H1 (cell line): ENCODE results near the gene PDGFRA. TPM values are rescaled to one million over a fixed set of nuclear protein-coding genes. Genes with fewer than 3 reads are reported as not detected.

Experiments
- CBX5 ChIP-seq: fragments of 300-800, 300-1000 bp; sonication (generic); IDR thresholded peaks from 2 replicates; pipeline ENCODE4 v1.7.1; 2016; ENCODE audit warnings: antibody characterized with exemption, low read length, low read depth
- HDAC2 ChIP-seq, 2 experiments: fragments of 300-600 bp in 1 of 2; sonication (generic) in 1 of 2; IDR thresholded peaks; 2 replicates each; pipeline ENCODE4 v1.6.1; 2011 to 2012; ENCODE audit warnings: low read depth in 2 of 2, low read length in 2 of 2, mild to moderate bottlenecking in 2 of 2, moderate library complexity in 2 of 2, borderline replicate concordance in 1 of 2, inconsistent platforms in 1 of 2
- JUN ChIP-seq: IDR thresholded peaks from 2 replicates; pipeline ENCODE4 v1.6.1; 2011; ENCODE audit warnings: low read depth, mild to moderate bottlenecking, improper control_type of control experiment, low read length
- MAFK ChIP-seq: IDR thresholded peaks from 2 replicates; pipeline ENCODE4 v1.6.1; 2012; ENCODE audit warnings: low read depth, mild to moderate bottlenecking, improper control_type of control experiment, low read length
- POLR2AphosphoS5 ChIP-seq: IDR thresholded peaks from 2 replicates; pipeline ENCODE4 v1.6.1; 2011; ENCODE audit warnings: low read depth, low read length
- SIX5 ChIP-seq: IDR thresholded peaks from 2 replicates; pipeline ENCODE4 v1.6.1; 2011; ENCODE audit warnings: mild to moderate bottlenecking, low read depth, low read length
- TCF12 ChIP-seq: IDR thresholded peaks from 2 replicates; pipeline ENCODE4 v1.6.1; 2011; ENCODE audit warnings: low read depth, mild to moderate bottlenecking, low read length
- USF2 ChIP-seq: IDR thresholded peaks from 2 replicates; pipeline ENCODE4 v1.6.1; 2011; ENCODE audit warnings: low read length, improper control_type of control experiment
- polyA plus RNA-seq, 7 experiments: library from polyadenylated mRNA; depleted of rRNA in 3 of 7; stranded (reverse) in 5 of 7; unstranded in 2 of 7; fragments of >200 nt in 5 of 7; fragments of 200-250 nt in 2 of 7; gene quantifications; 1 replicate in 5 of 7; 2 replicates in 1 of 7; 4 replicates in 1 of 7; pipeline versions ENCODE4 v1.2.1 to v1.2.3, GENCODE V29; 2011 to 2013; ENCODE audit warnings: missing spikeins in 2 of 7, mixed read lengths in 2 of 7
- total RNA-seq: library from RNA; stranded (reverse); fragmentation: NEBNext Ultra II Directional; extraction: Animal tissue kit (Norgen Biotek cat#: 25700); gene quantifications from 2 replicates; pipeline ENCODE4 v1.2.1, GENCODE V29; 2021

Gene PDGFRA
- total and polyA plus RNA-seq, 2 of the 8 experiments (the other 6 are each of a cell fraction or from before 2014, with no cell fraction given): 1.4 to 3.4 TPM

DNA sequence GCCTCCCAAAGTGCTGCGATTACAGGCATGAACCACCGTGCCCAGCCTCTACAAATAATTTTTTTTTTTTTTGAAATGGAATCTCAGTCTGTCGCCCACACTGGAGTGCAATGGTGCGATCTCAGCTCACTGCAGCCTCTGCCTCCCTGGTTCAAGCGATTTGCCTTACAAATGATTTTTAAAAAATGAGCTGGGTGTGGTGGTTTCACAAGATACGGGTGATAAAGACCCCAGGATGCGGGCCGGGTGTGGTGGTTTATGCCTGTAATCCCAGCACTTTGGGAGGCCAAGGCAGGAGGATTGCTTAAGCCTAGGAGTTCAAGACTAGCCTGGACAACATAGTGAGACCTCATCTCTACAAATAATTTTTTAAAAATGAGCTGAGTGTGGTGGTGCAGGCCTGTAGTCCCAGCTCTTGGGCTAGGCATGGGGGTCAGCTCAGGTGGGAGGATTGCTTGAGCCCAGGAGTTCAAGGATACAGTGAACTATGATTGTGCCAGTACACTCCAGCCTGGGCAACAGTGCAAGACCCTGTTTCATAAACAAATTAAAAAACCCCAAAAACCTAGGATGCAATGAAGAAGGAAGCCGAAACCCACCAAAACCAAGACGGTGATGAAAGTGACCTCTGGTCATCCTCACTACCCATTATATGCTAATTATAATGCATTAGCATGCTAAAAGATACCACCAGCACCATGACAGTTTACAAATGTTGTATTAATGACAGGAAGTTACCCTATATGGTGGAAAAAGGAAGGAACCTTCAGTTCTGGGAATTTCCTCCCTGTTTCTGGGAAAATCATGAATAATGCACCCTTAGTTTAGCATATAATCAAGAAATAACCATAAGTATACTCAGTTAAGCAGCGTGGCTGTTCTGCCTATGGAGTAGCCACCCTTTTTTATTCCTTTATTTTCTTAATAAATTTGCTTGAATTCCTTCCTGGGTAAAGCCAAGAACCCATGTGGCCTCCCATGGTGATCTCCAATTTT, 27.7 kb downstream of the PDGFRA start (continued):
- TF ChIP-seq USF2 (no peak), CBX5 (no peak), HDAC2 (IDR thresholded peaks at IDR 0.05; ENCODE audit: borderline replicate concordance in 1 of 2, low read depth in 2 of 2, low read length in 2 of 2) (no peak), MAFK (no peak), SIX5 (no peak), TCF12 (no peak), POLR2AphosphoS5 (no peak), JUN (no peak)
